ENCODE measurements around the gene NUBP2. TPM values are rescaled to one million over a fixed set of nuclear protein-coding genes. Genes with fewer than 3 reads are reported as not detected.

The NUBP2 gene
- polyA plus RNA-seq, 12 donors = 30.4 to 52.7 (median 33.3) TPM; not detected in 1

GRCh38 chr16:1781254-1781653 is 1.5 kb upstream of the NUBP2 start:
- no peak for DNase-seq

GRCh38 chr16:1781758-1782407 is 877 bp upstream of the NUBP2 start:
- DNase-seq = no peak

- no peak for DNase-seq
These were observed 2.5 kb downstream of the NUBP2 start for GRCh38 chr16:1784977-1785845.

DNA sequence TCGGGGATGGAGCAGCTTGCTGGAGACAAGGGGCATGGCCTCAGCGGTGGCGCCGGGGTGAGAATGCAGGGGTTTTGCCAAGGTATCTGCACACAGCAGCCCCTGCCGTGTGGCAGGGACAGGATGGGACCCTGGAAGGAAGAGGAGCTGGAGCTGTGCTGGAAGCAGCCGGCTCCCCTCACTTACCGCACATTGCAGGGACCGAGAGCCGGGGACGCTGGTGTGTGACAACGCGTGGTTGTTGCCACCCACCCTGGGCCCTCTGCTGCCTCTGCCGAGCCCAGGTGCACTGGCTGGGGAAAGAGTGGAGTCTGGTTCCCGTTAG is 3.0 kb downstream of the NUBP2 start:
- no peak for DNase-seq

GRCh38 chr16:1786242-1787055 is 3.7 kb downstream of the NUBP2 start:
- no peak for DNase-seq

GRCh38 chr16:1787056-1787321 is 4.2 kb downstream of the NUBP2 start:
- DNase-seq = no peak

- no peak for DNase-seq
These were observed 4.7 kb downstream of the NUBP2 start for GRCh38 chr16:1787322-1788094.

- no peak for DNase-seq
These were observed 5.4 kb downstream of the NUBP2 start for GRCh38 chr16:1788095-1788707.

DNA sequence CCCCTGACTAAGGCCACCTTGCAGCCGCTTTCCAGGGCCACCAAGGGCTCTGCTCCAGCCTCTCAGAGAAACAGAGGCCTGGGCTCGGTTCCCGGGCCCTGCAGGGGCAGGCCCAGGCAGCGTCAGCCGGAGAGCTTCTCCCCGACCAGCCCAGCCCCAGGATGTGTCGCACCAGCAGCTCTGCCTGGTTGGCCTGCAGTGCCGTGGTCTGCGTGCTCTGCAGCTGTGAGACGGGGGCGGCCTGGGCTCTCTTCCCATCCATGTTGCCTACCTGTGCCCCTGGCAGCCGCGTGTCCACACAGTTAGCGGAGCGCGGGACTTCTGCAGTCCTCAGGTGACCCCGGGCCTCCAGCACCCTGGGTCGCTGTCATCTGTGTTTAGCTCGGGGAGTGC is 5.9 kb downstream of the NUBP2 start:
- no peak for DNase-seq

- DNase-seq = no peak
These were observed 6.9 kb downstream of the NUBP2 start for GRCh38 chr16:1789643-1790045.

DNA sequence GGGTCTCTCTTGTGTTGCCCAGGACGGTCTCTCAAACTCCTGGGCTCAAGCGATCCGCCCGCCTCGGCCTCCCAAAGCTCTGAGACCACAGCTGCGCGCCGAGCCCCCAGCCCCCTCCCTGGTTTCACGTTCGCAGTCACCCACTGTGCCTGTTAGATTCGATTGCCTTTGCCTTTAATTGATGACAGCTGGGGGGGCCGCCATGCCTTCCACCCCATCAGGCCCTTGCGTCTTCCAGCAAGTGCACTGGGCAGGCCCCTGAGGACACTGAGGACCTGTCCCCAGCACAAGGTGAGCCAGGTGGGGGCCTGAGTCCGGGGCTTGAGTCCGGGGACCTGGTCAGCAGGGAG is 7.5 kb downstream of the NUBP2 start:
- no peak for DNase-seq

GRCh38 chr16:1790611-1791255 is 8.0 kb downstream of the NUBP2 start:
- DNase-seq = no peak

DNA sequence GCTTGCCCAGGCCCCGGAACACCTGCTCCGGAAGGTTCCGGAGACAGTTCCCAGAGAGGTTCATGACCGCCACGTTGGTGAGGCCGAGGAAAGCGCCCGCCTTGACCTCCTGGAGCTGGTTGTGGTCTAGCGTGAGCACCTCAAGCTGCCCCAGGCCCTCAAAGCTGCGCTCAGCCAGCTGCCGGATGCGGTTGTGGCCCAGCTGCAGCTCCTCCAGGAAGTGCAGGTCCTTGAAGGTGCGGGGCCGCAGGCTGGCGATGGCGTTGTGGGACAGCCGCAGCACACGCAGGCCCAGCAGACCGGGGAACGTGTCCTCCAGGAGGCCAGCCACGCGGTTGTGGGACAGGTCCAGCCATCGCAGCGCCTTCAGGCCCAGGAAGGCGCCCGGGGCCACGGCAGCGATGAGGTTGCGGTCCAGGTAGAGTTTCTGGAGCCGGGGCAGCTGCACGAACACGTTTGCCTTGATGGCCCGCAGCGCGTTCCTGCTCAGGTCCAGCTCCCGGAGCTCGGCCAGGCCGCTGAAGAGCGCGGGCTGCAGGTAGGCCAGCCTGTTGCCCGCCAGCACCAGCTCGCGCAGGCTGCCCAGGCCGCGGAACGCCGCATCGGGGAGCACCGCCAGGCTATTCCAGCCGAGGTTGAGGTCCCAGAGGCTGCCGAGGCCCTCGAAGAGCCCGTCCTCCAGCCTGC is 8.6 kb downstream of the NUBP2 start:
- no peak for DNase-seq

DNA sequence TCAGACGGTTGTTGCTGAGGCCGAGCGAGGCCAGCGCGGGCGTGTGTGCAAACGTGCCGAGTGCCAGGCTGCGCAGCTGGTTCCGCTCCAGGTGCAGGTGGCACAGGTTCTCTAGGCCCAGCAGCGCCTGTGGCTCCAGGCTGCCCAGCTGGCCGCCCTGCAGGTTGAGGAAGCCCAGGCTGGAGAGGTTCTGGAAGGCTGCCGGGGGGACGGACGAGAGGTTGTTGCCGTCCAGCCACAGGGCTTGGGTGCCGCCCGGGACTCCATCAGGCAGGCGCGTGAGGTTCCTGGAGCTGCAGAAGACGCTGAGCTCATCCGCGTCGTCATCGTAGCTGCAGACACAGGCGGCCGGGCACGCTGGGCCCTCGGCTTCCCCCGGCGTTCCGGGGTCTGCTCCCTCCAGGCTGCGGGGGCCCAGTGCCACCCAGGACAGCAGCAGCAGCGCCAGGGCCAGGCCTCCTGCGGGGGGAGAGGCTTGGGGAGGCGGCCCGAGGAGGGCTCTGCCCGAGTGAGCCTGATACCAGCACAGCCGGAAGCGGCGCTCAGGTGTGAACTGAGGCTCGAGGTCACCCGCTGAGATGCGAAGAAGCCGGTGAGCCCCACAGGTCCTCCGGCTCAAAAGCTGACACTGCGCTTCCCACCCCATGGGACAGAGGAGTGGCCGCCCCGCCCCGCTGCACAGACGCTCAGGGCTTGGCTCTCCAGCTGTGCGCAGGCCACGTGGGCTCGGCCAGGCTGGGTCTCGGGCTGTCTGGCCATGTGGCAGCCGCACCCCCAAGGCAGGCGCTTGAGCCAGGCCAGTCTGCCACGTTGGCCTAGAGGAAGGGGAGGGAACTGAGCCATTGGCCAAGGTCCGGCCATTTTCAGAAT is 9.4 kb downstream of the NUBP2 start:
- no peak for DNase-seq

GRCh38 chr16:1792836-1793577 is 10.2 kb downstream of the NUBP2 start:
- no peak for DNase-seq

GRCh38 chr16:1793578-1794220 is 10.9 kb downstream of the NUBP2 start, which contains the start of gene IGFALS:
TSS of gene IGFALS (minus strand) at chr16:1793705. CDS start at chr16:1793652, 53 bp downstream.
- no peak for DNase-seq

GRCh38 chr16:1794221-1794871 is 11.6 kb downstream of the NUBP2 start:
- no peak for DNase-seq

All from muscle of arm (tissue), 12 donors.